HepG2 (cell line): ENCODE results near the gene AKAP8. TPM values are rescaled to one million over a fixed set of nuclear protein-coding genes. Genes with fewer than 3 reads are reported as not detected.

Source experiments
- ATF4 ChIP-seq, 2 experiments: fragments of 450-650 bp in 1 of 2; sonication (generic) in 1 of 2; formaldehyde crosslinking; IDR thresholded peaks; 2 replicates each; pipeline versions ENCODE4 v1.5.0 to v1.8.0; 2020 to 2022; ENCODE audit warnings: mild to moderate bottlenecking in 1 of 2, missing genetic modification reagents in 1 of 2
- ATF7 ChIP-seq, 2 experiments: fragments of 450-650 bp in 1 of 2; sonication (generic) in 1 of 2; formaldehyde crosslinking in 1 of 2; IDR thresholded peaks; 2 replicates each; pipeline versions ENCODE4 v1.4.0 to v1.6.1; 2016 to 2020; ENCODE audit warnings: antibody characterized with exemption in 1 of 2, mild to moderate bottlenecking in 1 of 2, missing genetic modification reagents in 1 of 2
- ELF4 ChIP-seq: sonication (generic); formaldehyde crosslinking; IDR thresholded peaks from 2 replicates; pipeline ENCODE4 v1.5.0; 2020; ENCODE audit warnings: missing genetic modification reagents, mild to moderate bottlenecking, moderate library complexity, borderline replicate concordance
- GATAD2A ChIP-seq: IDR thresholded peaks from 2 replicates; pipeline ENCODE4 v1.6.1; 2016
- MXD4 ChIP-seq: IDR thresholded peaks from 2 replicates; pipeline ENCODE4 v1.6.1; 2016; ENCODE audit warnings: mild to moderate bottlenecking, missing biosample characterization, missing genetic modification reagents
- NFYC ChIP-seq: IDR thresholded peaks from 2 replicates; pipeline ENCODE4 v1.6.1; 2016; ENCODE audit warnings: missing genetic modification reagents, missing compliant biosample characterization
- PLSCR1 ChIP-seq: sonication (generic); formaldehyde crosslinking; IDR thresholded peaks from 2 replicates; pipeline ENCODE4 v1.5.0; 2020; ENCODE audit warnings: missing genetic modification reagents, mild to moderate bottlenecking, borderline replicate concordance
- PTBP1 ChIP-seq: fragments of 200-400 bp; formaldehyde crosslinking; IDR thresholded peaks from 2 replicates; pipeline ENCODE4 v1.6.1; 2018; ENCODE audit warnings: low read length, low read depth; ENCODE audit not compliant: poor library complexity, severe bottlenecking
- RELA ChIP-seq: sonication (generic); formaldehyde crosslinking; IDR thresholded peaks from 2 replicates; pipeline ENCODE4 v1.4.0; 2020; ENCODE audit warnings: missing genetic modification reagents
- SP140L ChIP-seq: sonication (generic); formaldehyde crosslinking; IDR thresholded peaks from 2 replicates; pipeline ENCODE4 v1.4.0; 2020; ENCODE audit warnings: missing genetic modification reagents, borderline replicate concordance
- SRF ChIP-seq: IDR thresholded peaks from 2 replicates; pipeline ENCODE4 v1.6.1; 2011; ENCODE audit warnings: mild to moderate bottlenecking, low read depth, low read length, moderate library complexity
- TBL1XR1 ChIP-seq: fragments of 150-350 bp; IDR thresholded peaks from 2 replicates; pipeline ENCODE4 v1.6.1; 2014; ENCODE audit warnings: borderline replicate concordance, low read length; ENCODE audit not compliant: partially characterized antibody
- ZFP1 ChIP-seq: IDR thresholded peaks from 2 replicates; pipeline ENCODE4 v1.6.1; 2016
- ZNF12 ChIP-seq: sonication (generic); formaldehyde crosslinking; IDR thresholded peaks from 2 replicates; pipeline ENCODE4 v1.5.0; 2020; ENCODE audit warnings: missing genetic modification reagents
- ZNF136 ChIP-seq: sonication (generic); formaldehyde crosslinking; IDR thresholded peaks from 2 replicates; pipeline ENCODE4 v1.8.1; 2022; ENCODE audit warnings: low read depth, mild to moderate bottlenecking, moderate library complexity, missing genetic modification reagents
- ZNF501 ChIP-seq: sonication (generic); formaldehyde crosslinking; IDR thresholded peaks from 2 replicates; pipeline ENCODE4 v1.5.1; 2020; ENCODE audit warnings: mild to moderate bottlenecking, moderate library complexity, missing genetic modification reagents
- ZNF530 ChIP-seq: sonication (generic); formaldehyde crosslinking; IDR thresholded peaks from 2 replicates; pipeline ENCODE4 v1.5.0; 2020; ENCODE audit warnings: low read depth, mild to moderate bottlenecking, missing genetic modification reagents
- polyA plus RNA-seq, 8 experiments: library from polyadenylated mRNA; depleted of rRNA in 3 of 8; stranded (reverse) in 7 of 8; unstranded in 1 of 8; fragments of >200 nt; fragmentation: Illumina TruSeq in 4 of 8; extraction: Trizol in 4 of 8; gene quantifications; 2 replicates each; pipeline versions ENCODE4 v1.2.1 to v1.2.3, GENCODE V29; 2011 to 2016; ENCODE audit warnings: low read depth in 4 of 8, missing spikeins in 1 of 8, mixed read lengths in 1 of 8; ENCODE audit not compliant: insufficient read depth in 1 of 8
- total RNA-seq, 5 experiments: library from RNA; depleted of rRNA; stranded (reverse); fragments of >200 nt; fragmentation: Illumina TruSeq; extraction: Trizol; gene quantifications; 2 replicates each; pipeline ENCODE4 v1.2.3, GENCODE V29; 2016; ENCODE audit warnings: low read depth in 1 of 5
- TF ChIP-seq, protein P1 (sequence below): sonication (generic); formaldehyde crosslinking; IDR thresholded peaks from 2 replicates; pipeline ENCODE4 v1.5.0; 2020; ENCODE audit warnings: mild to moderate bottlenecking, missing genetic modification reagents, borderline replicate concordance

Gene AKAP8
- total and polyA plus RNA-seq, 2 of the 13 experiments (the other 11 are each of a cell fraction or from before 2014, with no cell fraction given) = 15.9 to 22.1 TPM

- TF ChIP-seq ATF7 (IDR thresholded peaks at IDR 0.05) (no peak), ATF7 (CRISPR knock-in tag; IDR thresholded peaks at IDR 0.05) (0 out of 2 replicates have a peak, but pooled peaks have one; percentile 47), RELA (CRISPR knock-in tag) (no peak), NFYC (CRISPR knock-in tag) (peak; percentile 100), MXD4 (no peak), TBL1XR1 (no peak), ZFP1 (CRISPR knock-in tag) (no peak), SRF (no peak), PTBP1 (peak; percentile 48), ATF4 (CRISPR knock-in tag; IDR thresholded peaks at IDR 0.05) (no peak), SP140L (CRISPR knock-in tag) (no peak), ZNF501 (CRISPR knock-in tag) (peak; percentile 85), PLSCR1 (CRISPR knock-in tag) (no peak), ZNF136 (CRISPR knock-in tag) (0 out of 2 replicates have a peak, but pooled peaks have one; percentile 78), ZNF12 (CRISPR knock-in tag) (no peak), ELF4 (CRISPR knock-in tag) (no peak), ZNF530 (no peak), GATAD2A (CRISPR knock-in tag) (no peak)
- TF ChIP-seq, protein P1, sequence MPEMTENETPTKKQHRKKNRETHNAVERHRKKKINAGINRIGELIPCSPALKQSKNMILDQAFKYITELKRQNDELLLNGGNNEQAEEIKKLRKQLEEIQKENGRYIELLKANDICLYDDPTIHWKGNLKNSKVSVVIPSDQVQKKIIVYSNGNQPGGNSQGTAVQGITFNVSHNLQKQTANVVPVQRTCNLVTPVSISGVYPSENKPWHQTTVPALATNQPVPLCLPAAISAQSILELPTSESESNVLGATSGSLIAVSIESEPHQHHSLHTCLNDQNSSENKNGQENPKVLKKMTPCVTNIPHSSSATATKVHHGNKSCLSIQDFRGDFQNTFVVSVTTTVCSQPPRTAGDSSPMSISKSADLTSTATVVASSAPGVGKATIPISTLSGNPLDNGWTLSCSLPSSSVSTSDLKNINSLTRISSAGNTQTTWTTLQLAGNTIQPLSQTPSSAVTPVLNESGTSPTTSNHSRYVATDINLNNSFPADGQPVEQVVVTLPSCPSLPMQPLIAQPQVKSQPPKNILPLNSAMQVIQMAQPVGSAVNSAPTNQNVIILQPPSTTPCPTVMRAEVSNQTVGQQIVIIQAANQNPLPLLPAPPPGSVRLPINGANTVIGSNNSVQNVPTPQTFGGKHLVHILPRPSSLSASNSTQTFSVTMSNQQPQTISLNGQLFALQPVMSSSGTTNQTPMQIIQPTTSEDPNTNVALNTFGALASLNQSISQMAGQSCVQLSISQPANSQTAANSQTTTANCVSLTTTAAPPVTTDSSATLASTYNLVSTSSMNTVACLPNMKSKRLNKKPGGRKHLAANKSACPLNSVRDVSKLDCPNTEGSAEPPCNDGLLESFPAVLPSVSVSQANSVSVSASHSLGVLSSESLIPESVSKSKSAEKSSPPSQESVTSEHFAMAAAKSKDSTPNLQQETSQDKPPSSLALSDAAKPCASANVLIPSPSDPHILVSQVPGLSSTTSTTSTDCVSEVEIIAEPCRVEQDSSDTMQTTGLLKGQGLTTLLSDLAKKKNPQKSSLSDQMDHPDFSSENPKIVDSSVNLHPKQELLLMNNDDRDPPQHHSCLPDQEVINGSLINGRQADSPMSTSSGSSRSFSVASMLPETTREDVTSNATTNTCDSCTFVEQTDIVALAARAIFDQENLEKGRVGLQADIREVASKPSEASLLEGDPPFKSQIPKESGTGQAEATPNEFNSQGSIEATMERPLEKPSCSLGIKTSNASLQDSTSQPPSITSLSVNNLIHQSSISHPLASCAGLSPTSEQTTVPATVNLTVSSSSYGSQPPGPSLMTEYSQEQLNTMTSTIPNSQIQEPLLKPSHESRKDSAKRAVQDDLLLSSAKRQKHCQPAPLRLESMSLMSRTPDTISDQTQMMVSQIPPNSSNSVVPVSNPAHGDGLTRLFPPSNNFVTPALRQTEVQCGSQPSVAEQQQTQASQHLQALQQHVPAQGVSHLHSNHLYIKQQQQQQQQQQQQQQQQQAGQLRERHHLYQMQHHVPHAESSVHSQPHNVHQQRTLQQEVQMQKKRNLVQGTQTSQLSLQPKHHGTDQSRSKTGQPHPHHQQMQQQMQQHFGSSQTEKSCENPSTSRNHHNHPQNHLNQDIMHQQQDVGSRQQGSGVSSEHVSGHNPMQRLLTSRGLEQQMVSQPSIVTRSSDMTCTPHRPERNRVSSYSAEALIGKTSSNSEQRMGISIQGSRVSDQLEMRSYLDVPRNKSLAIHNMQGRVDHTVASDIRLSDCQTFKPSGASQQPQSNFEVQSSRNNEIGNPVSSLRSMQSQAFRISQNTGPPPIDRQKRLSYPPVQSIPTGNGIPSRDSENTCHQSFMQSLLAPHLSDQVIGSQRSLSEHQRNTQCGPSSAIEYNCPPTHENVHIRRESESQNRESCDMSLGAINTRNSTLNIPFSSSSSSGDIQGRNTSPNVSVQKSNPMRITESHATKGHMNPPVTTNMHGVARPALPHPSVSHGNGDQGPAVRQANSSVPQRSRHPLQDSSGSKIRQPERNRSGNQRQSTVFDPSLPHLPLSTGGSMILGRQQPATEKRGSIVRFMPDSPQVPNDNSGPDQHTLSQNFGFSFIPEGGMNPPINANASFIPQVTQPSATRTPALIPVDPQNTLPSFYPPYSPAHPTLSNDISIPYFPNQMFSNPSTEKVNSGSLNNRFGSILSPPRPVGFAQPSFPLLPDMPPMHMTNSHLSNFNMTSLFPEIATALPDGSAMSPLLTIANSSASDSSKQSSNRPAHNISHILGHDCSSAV = no peak
These were observed 39.2 kb upstream of the AKAP8 start, which contains the start of gene AKAP8L (continued) for GRCh38 chr19:15418579-15419412.
